HS-27A (cell line): ENCODE data around the gene SPRED1.
"Not testable (repeated sequence)": the region's sequence is repeated elsewhere in the genome, so short reads cannot be mapped to it uniquely, and the experiment has no call there.

Experiments used
- DNase-seq: peaks from one replicate; pipeline ENCODE4 v3.0.0-alpha.2; 2012; ENCODE audit warnings: low read depth, missing footprints

SPRED1 gene

GRCh38 chr15:38231436-38231835, 21.2 kb upstream of the SPRED1 start:
- DNase-seq: no peak

DNA sequence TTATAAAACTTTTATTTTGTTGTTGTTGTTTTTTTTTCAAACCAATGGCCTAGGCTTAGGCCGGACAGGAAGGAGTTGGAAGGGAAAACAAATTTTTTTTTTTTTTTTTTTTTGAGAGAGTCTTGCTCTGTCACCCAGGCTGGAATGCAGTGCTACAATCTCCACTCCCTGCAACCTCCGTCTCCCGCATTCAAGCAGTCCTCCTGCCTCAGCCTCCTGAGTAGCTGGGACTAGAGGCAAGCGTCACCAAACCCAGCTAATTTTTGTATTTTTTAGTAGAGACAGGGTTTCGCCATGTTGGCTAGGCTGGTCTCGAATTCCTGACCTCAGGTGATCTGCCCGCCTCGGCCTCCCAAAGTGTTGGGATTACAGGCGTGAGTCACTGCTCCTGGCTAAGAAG, 15.6 kb upstream of the SPRED1 start:
- not testable (repeated sequence) for DNase-seq

DNA sequence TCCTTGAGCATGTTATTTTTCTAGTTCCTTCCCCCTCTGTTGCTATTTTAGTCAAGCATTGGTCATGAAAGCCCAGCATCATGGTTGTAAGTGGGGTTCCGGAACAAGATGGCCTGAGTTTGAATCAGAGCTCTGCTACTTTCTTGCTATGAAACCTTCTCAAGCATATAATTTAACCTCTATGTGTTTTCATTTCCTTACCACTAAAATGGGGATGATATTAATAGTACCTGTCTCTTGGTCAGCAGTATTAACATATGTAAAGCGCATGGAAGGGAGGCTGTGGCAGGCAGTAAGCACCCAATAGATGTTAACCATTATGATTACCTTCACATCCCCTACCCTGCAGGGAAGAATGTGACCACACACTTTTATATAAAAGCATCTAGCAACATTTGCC, 14.3 kb upstream of the SPRED1 start:
- no peak for DNase-seq

GRCh38 chr15:38242055-38242454, 10.6 kb upstream of the SPRED1 start:
- DNase-seq: no peak

GRCh38 chr15:38243278-38244055, 9.2 kb upstream of the SPRED1 start:
- no peak for DNase-seq

- DNase-seq: no peak
Measured at GRCh38 chr15:38247336-38247735, 5.3 kb upstream of the SPRED1 start.

DNA sequence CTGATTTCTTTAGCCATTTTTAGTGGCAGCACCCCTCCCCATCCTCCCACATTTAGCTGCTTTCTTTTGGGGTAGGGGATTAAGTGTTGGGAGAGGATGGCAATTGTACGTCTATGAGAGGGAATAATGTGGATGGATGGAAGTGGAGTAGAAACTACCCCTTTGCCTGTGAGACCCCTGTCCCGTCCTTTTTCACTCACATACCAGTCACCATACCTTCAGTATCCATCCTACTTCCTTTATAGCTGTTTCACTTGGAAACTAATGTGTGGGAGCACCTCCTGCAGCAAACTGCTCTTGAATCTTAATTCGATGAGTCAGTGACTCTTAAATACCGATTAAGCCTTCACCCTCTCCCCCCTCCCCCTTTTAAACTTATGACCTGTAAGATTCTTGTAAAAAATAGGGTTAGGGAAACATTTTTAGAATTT, 730 bp downstream of the SPRED1 start:
- no peak for DNase-seq

- no peak for DNase-seq
Measured at GRCh38 chr15:38254051-38254883, 1.6 kb downstream of the SPRED1 start.

GRCh38 chr15:38255690-38256089, 3.1 kb downstream of the SPRED1 start:
- DNase-seq: no peak

GRCh38 chr15:38257676-38258075, 5.0 kb downstream of the SPRED1 start:
- no peak for DNase-seq

GRCh38 chr15:38259134-38259533, 6.5 kb downstream of the SPRED1 start:
- DNase-seq: no peak

DNA sequence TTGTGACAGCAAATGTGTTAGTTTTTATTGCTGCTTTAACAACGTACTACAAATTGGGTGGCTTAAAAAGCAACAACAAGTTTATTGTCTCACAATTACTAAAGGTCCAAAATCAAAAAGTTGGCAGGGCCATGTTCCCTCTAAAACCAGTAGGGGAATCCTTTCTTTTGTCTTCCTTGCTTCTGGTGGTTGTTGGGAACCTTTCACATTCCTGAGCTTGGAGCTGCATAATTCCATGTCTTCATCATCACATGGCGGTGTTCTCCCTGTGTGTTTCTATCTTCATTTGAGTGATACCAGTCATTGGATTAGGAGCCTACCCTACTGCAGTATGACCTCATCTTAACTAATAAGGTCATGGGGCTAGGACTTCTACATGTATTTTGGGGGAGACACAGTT, 7.4 kb downstream of the SPRED1 start:
- no peak for DNase-seq

GRCh38 chr15:38263251-38263650, 10.6 kb downstream of the SPRED1 start:
- DNase-seq: no peak

DNA sequence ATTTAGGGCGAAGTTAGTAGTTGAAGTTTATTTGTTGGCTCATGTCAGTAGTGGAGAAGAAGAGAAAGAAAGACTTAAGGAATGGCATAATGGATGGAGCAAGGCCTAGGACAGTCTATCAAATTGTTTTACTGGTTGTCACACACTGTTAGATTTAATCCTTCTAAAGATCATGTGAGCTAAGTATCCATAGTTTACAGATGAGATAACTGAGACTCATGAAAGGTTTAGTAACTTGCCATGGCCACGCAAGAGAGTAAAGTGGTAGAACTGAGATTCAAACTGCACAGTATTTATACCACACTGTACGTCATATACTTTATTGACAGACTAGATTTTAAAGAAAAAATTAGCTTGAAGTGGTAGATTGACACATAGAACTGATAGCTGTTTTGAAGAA, 11.4 kb downstream of the SPRED1 start:
- no peak for DNase-seq

- DNase-seq: no peak
Measured at GRCh38 chr15:38266247-38266986, 13.8 kb downstream of the SPRED1 start.

GRCh38 chr15:38267421-38268022, 14.9 kb downstream of the SPRED1 start:
- no peak for DNase-seq

- DNase-seq: no peak
Measured at GRCh38 chr15:38271144-38271543, 18.5 kb downstream of the SPRED1 start.

- no peak for DNase-seq
Measured at GRCh38 chr15:38271895-38272294, 19.3 kb downstream of the SPRED1 start.

- not testable (repeated sequence) for DNase-seq
Measured at GRCh38 chr15:38272431-38272830, 19.8 kb downstream of the SPRED1 start.

DNA sequence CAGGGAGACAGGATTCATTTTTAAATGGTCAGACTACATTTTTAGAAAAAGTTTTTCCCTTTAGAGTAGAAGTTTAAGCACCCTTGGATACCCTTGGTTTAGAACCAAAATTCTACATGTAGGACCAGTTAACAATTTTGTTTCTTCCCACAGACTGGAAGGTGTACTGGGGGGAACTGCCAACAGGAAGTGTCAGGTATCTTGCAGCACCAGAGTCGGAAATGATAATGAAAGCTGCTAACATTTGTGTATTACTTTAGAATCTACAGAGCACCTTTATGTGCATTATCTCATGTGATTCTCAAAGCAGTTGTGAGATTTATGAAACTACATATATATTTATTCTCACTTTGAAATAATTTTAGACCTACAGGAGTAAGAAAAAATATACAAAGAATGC, 21.5 kb downstream of the SPRED1 start:
- no peak for DNase-seq

GRCh38 chr15:38275959-38276358, 23.3 kb downstream of the SPRED1 start:
- no peak for DNase-seq

DNA sequence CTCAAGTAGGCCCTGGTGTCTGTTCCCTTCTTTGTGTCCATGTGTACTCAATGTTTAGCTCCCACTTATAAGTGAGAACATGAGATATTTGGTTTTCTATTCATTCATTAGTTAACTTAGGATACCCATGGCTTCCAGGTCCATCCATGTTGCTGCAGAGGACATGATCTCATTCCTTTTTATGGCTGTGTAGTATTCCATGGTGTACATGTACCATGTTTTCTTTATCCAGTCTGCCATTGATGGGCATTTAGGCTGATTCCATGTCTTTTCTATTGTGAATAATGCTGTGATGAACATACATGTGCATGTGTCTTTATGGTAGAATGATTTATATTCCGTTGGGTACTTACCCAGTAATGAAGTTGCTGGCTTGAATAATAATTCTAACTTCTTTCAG, 24.6 kb downstream of the SPRED1 start:
- DNase-seq: not testable (repeated sequence)
